Natural killer cell (primary cell): ENCODE results near the gene BTN2A1. TPM values are rescaled to one million over a fixed set of nuclear protein-coding genes. Genes with fewer than 3 reads are reported as not detected.
"Not testable (repeated sequence)": the region's sequence is repeated elsewhere in the genome, so short reads cannot be mapped to it uniquely, and the experiment has no call there.

Experiments used
- ATAC-seq, 3 donors: fragments of 150-1000 bp in 2 of 3; fragments of 200-7000 bp in 1 of 3; cut with Tn5 transposase; 1 replicate in 1 of 3; 2 replicates in 2 of 3; pipeline ENCODE4 v1.10.0; 2021; ENCODE audit warnings: mild to moderate bottlenecking in 2 of 3, moderate library complexity in 2 of 3
- DNase-seq, 2 donors: peaks; one replicate each; pipeline versions ENCODE4 v3.0.0 to v3.0.0-alpha.2; 2013 to 2021; ENCODE audit warnings: mixed read lengths in 1 of 2
- H3K27ac ChIP-seq: one replicate; pipeline ENCODE4 v1.5.1; 2013; ENCODE audit warnings: mild to moderate bottlenecking, low read length
- H3K27me3 ChIP-seq: one replicate; pipeline ENCODE4 v1.6.1; 2013; ENCODE audit warnings: low read length; ENCODE audit not compliant: control insufficient read depth, insufficient read depth
- H3K36me3 ChIP-seq: one replicate; pipeline ENCODE4 v1.6.1; 2013; ENCODE audit warnings: low read length; ENCODE audit not compliant: control insufficient read depth, insufficient read depth
- H3K4me1 ChIP-seq: one replicate; pipeline ENCODE4 v1.6.1; 2013; ENCODE audit warnings: low read length; ENCODE audit not compliant: control insufficient read depth, insufficient read depth
- H3K4me3 ChIP-seq: one replicate; pipeline ENCODE4 v1.5.1; 2013; ENCODE audit warnings: low read length
- H3K9me3 ChIP-seq: one replicate; pipeline ENCODE4 v1.6.1; 2013; ENCODE audit warnings: low read length; ENCODE audit not compliant: control insufficient read depth, insufficient read depth
- H3K27ac Mint-ChIP-seq, 2 donors: one replicate each; pipeline ENCODE4 v1.8.0; 2022; ENCODE audit warnings: mild to moderate bottlenecking in 2 of 2, mixed read lengths in 2 of 2, moderate library complexity in 1 of 2
- H3K27me3 Mint-ChIP-seq, 2 donors: one replicate each; pipeline ENCODE4 v1.8.0; 2022; ENCODE audit warnings: low read depth in 2 of 2, mixed read lengths in 2 of 2
- H3K36me3 Mint-ChIP-seq: one replicate; pipeline ENCODE4 v1.8.0; 2022; ENCODE audit warnings: mixed read lengths
- H3K4me1 Mint-ChIP-seq, 2 donors: one replicate each; pipeline ENCODE4 v1.8.0; 2022; ENCODE audit warnings: mixed read lengths in 2 of 2
- H3K4me3 Mint-ChIP-seq: one replicate; pipeline ENCODE4 v1.8.0; 2022; ENCODE audit warnings: mild to moderate bottlenecking, moderate library complexity, mixed read lengths
- H3K9me3 Mint-ChIP-seq, 2 donors: one replicate each; pipeline ENCODE4 v1.8.0; 2022; ENCODE audit warnings: mixed read lengths in 2 of 2
- WGBS: methylation state at CpG from one replicate; pipeline ENCODE4 v1.1.7; 2013; ENCODE audit warnings: missing lambda C conversion rate; ENCODE audit not compliant: insufficient coverage; 5-methylcytosine and 5-hydroxymethylcytosine counted together
- intact Hi-C: fragments of 100-400 bp; cut with micrococcal nuclease; formaldehyde crosslinking; loops from one replicate; pipeline ENCODE4 v1.14.2; 2022
- total RNA-seq, 4 donors: library from RNA; stranded (reverse); fragments of 120-200 nt in 1 of 4; gene quantifications; one replicate each; pipeline versions ENCODE4 v1.2.3 to v1.2.4, GENCODE V29; 2013 to 2022
- TF ChIP-seq, protein P1 (sequence below): fragments of 200-600 bp; IDR thresholded peaks from one replicate; pipeline ENCODE4 v1.8.0; 2022; ENCODE audit warnings: antibody characterized with exemption

Gene BTN2A1
- total RNA-seq, 3 donors from 2014 or later (not counting 1 experiment from before 2014, with no cell fraction given): 33.8 to 51.2 (median 43.3) TPM

DNA sequence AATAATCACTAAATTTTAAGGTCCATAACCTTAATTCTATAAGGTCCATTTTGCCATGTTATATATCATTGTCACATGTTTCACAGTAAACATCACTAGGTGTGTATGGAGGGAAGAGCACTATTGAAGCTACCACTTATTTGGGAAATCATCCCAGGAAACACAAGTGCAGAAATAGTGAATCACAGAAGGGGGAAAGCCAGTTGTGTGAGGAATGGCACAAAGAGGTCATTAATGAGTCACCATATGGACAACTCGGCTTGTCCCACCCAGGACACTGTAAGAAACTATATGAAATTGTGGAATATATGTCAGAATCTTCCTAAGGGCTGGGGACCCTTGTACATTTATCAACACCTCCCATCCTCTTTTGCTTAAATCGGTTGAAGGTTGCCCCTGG is 42.0 kb upstream of the BTN2A1 start:
- Mint-ChIP-seq H3K9me3 (no peaks in the 10 kb centered on the region), H3K4me1 (peaks cover 8 to 10% of the 10 kb centered on the region in 2 donors), H3K27ac (peak overlapping the region; percentile 41 to 48), H3K4me3 (no peak overlapping the region), H3K27me3 (no peaks in the 10 kb centered on the region), H3K36me3 (peaks cover 16% of the 10 kb centered on the region)
- ATAC-seq: no peak
- WGBS: 95% methylated on average over 2 of the region's 2 CpGs
- no peaks in the 10 kb centered on the region for H3K9me3 ChIP-seq
- H3K36me3 ChIP-seq: peaks cover 34% of the 10 kb centered on the region
- no peak for DNase-seq
- no peaks in the 10 kb centered on the region for H3K27me3 ChIP-seq
- H3K4me3 ChIP-seq: no peak overlapping the region
- TF ChIP-seq, protein P1, sequence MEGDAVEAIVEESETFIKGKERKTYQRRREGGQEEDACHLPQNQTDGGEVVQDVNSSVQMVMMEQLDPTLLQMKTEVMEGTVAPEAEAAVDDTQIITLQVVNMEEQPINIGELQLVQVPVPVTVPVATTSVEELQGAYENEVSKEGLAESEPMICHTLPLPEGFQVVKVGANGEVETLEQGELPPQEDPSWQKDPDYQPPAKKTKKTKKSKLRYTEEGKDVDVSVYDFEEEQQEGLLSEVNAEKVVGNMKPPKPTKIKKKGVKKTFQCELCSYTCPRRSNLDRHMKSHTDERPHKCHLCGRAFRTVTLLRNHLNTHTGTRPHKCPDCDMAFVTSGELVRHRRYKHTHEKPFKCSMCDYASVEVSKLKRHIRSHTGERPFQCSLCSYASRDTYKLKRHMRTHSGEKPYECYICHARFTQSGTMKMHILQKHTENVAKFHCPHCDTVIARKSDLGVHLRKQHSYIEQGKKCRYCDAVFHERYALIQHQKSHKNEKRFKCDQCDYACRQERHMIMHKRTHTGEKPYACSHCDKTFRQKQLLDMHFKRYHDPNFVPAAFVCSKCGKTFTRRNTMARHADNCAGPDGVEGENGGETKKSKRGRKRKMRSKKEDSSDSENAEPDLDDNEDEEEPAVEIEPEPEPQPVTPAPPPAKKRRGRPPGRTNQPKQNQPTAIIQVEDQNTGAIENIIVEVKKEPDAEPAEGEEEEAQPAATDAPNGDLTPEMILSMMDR: no peak
- H3K27ac ChIP-seq: no peak overlapping the region
- intact Hi-C loops: no loop called here
- H3K4me1 ChIP-seq: peaks cover 4% of the 10 kb centered on the region

DNA sequence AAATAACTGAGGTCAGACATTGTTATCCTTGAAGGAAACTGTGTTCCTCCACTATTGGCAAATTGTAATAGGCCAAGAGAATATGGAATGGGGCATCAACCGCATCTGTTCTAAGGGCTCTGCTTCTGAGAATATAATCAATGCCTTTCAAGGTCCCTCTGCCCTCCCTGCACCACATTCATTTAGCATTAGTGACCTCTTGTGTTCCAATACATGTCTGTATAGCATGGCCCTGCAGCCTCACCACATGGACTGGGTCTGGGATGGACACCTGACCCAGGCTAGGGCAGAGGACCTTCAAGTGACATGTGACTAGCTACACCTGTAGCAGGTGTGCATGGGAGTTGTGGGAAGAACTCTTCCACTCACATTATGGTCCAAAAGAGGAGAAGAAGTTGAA is 41.5 kb upstream of the BTN2A1 start:
- intact Hi-C loops: no loop called here
- H3K9me3 Mint-ChIP-seq: no peaks in the 10 kb centered on the region
- no peak for DNase-seq
- H3K4me3 Mint-ChIP-seq: no peak overlapping the region
- H3K36me3 ChIP-seq: peaks cover 29% of the 10 kb centered on the region
- H3K4me1 Mint-ChIP-seq: peaks cover 5 to 8% of the 10 kb centered on the region in 2 donors
- peaks cover 13% of the 10 kb centered on the region for H3K36me3 Mint-ChIP-seq
- ATAC-seq: no peak
- TF ChIP-seq, protein P1: no peak
- WGBS: 92% methylated on average over 1 of the region's 1 CpG
- no peak overlapping the region for H3K27ac ChIP-seq
- peak overlapping the region; percentile 41 to 48 for H3K27ac Mint-ChIP-seq
- no peaks in the 10 kb centered on the region for H3K27me3 Mint-ChIP-seq
- H3K4me3 ChIP-seq: no peak overlapping the region
- H3K27me3 ChIP-seq: no peaks in the 10 kb centered on the region
- peaks cover 7% of the 10 kb centered on the region for H3K4me1 ChIP-seq
- no peaks in the 10 kb centered on the region for H3K9me3 ChIP-seq

DNA sequence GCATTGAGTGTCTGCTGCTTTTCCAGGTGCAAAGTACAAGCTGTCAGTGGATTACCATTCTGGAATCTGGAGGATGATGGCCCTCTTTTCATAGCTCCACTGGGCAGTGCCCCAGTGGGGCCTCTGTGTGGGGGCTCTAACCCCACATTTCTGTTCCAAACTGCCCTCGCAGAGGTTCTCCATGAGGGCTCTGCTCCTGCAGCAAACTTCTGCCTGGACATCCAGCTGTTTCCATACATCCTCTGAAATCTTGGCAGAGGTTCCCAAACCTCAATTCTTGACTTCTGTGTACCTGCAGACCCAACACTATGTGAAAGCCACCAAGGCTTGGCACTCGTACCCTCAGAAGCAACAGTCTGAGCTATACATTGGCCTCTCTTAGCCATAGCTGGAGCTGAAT is 39.7 kb upstream of the BTN2A1 start:
- H3K36me3 Mint-ChIP-seq, H3K27me3 Mint-ChIP-seq, intact Hi-C loops, ATAC-seq, H3K4me3 ChIP-seq, DNase-seq, H3K27ac Mint-ChIP-seq, H3K4me3 Mint-ChIP-seq, H3K9me3 Mint-ChIP-seq, H3K9me3 ChIP-seq, H3K4me1 Mint-ChIP-seq, H3K27ac ChIP-seq, H3K27me3 ChIP-seq: not testable (repeated sequence)
- Histone ChIP-seq H3K36me3 (peaks cover 12% of the 10 kb centered on the region), H3K4me1 (peaks cover 12% of the 10 kb centered on the region)
- WGBS: 95% methylated on average over 2 of the region's 2 CpGs

DNA sequence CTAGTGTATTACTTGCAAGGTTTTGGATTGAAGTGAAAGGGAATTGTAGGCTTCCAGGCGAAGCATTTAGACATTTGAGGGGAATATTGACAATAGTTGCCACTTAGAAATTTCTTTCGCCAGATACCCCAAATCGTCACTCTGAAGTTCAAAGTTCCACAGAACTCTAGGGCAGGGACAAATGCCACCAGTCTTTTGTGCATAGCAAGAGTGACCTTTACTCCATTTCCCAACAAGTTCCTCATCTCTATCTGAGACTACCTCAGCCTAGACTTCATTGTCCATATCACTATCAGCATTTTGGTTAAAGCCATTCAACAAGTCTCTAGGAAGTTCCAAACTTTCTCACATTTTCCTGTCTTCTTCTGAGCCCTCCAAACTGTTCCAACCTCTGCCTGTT is 39.0 kb upstream of the BTN2A1 start:
- H3K36me3 ChIP-seq, H3K9me3 ChIP-seq, H3K4me3 Mint-ChIP-seq, H3K4me3 ChIP-seq, ATAC-seq, H3K4me1 Mint-ChIP-seq, H3K27me3 ChIP-seq, H3K9me3 Mint-ChIP-seq, H3K27ac Mint-ChIP-seq, intact Hi-C loops, H3K36me3 Mint-ChIP-seq, H3K27me3 Mint-ChIP-seq, DNase-seq, H3K27ac ChIP-seq: not testable (repeated sequence)
- peaks cover 12% of the 10 kb centered on the region for H3K4me1 ChIP-seq
- whole genome bisulfite sequencing: 97% methylated on average over 3 of the region's 3 CpGs
